DND-41 (cell line): ENCODE data around the gene SLFN11.

Experiments used
- EZH2 ChIP-seq: IDR thresholded peaks from 3 replicates; pipeline ENCODE4 v1.6.1; 2012; ENCODE audit warnings: borderline replicate concordance, low read depth, mild to moderate bottlenecking, moderate library complexity, low read length, inconsistent platforms; ENCODE audit not compliant: severe bottlenecking
- TF ChIP-seq, protein P1 (sequence below): IDR thresholded peaks from 2 replicates; pipeline ENCODE4 v1.5.1; 2012; ENCODE audit warnings: borderline replicate concordance, low read length, moderate library complexity, mild to moderate bottlenecking; ENCODE audit not compliant: poor library complexity, severe bottlenecking; ENCODE audit errors: extremely low read depth

DNA sequence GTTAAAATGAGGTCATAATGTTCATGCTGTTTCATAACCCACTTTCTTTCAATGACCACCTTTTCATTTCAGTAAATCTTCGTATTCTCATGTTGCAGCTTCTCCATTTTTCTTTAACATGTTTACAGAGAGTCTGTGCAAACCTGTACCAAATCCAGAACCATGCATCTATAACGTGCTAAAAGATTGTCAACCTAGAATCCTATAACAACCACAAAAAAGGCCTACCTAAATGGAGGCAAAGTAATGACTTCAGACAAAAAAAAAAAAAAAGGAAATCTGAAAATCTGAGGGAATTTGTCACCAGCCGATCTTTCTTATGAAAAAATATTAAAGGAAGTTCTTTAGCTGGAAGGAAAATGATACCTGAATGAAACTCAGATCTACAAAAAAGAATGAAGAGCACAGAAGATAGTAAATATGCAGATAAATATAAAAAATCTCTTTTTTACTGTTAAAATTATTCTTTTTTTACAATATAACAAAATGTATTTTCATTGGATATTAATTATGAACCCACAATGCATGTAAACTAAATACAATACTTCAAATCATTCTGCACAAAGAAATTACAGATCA is 1.4 kb upstream of the SLFN11 start:
- TF ChIP-seq, protein P1, sequence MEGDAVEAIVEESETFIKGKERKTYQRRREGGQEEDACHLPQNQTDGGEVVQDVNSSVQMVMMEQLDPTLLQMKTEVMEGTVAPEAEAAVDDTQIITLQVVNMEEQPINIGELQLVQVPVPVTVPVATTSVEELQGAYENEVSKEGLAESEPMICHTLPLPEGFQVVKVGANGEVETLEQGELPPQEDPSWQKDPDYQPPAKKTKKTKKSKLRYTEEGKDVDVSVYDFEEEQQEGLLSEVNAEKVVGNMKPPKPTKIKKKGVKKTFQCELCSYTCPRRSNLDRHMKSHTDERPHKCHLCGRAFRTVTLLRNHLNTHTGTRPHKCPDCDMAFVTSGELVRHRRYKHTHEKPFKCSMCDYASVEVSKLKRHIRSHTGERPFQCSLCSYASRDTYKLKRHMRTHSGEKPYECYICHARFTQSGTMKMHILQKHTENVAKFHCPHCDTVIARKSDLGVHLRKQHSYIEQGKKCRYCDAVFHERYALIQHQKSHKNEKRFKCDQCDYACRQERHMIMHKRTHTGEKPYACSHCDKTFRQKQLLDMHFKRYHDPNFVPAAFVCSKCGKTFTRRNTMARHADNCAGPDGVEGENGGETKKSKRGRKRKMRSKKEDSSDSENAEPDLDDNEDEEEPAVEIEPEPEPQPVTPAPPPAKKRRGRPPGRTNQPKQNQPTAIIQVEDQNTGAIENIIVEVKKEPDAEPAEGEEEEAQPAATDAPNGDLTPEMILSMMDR, result no peak
- no peak for TF ChIP-seq EZH2
